Heart left ventricle (tissue), 13 donors: ENCODE measurements around the gene CORO6.

ENCODE experiments used
- CTCF ChIP-seq, 12 donors: fragments of 200-600 bp; sonication (generic) in 4 of 12; IDR thresholded peaks; one replicate each; pipeline versions ENCODE4 v1.5.0 to v1.8.0; 2018 to 2022; ENCODE audit warnings: antibody characterized with exemption in 12 of 12, mild to moderate bottlenecking in 5 of 12
- POLR2A ChIP-seq, 2 donors: fragments of 450-650 bp; IDR thresholded peaks; one replicate each; pipeline ENCODE4 v1.6.1; 2017; ENCODE audit warnings: antibody characterized with exemption in 2 of 2, mild to moderate bottlenecking in 2 of 2, moderate library complexity in 2 of 2
- donor health status: ischemic (EF 13 %, LVEDD 7.1; RV severe dilation, severe dysfunction).
- donor health status: DM: no; HTN: yes; CAD: no.
- donor health status: DM: no; HTN: no; CAD: no.
- donor health status: ischemic (EF 25% LVEDD 6.9; RV normal size, moderate dysfunction).
- donor health status: ischemic (EF 25% LVEDD 5.7; RV mildly dilated, moderate dysfunction).
- donor health status: ischemic (EF 35%, LVEDD 5.7; RV mildly dilated, moderate dysfunction).
- donor health status: nonischemic (EF 11% LVEDD 7.7; RV severe dilation, severe dysfunction).
- donor health status: DM: yes; HTN: yes; CAD: no.
- donor health status: PGD.
- donor health status: ischemic (EF 29% LVEDD 5.4; RV normal size, mild dysfunction).
- donor health status: nonischemic (EF 23%, LVEDD 6.1; RV moderate dilation, normal function).

GRCh38 chr17:29613856-29614255 lies 8.9 kb downstream of the CORO6 start:
- no peak for TF ChIP-seq CTCF (IDR thresholded peaks at IDR 0.05)
- TF ChIP-seq POLR2A (IDR thresholded peaks at IDR 0.05) = no peak
